CMK (cell line): Measurements from ENCODE around the gene COL25A1.
"Not testable (repeated sequence)": the region's sequence is repeated elsewhere in the genome, so short reads cannot be mapped to it uniquely, and the experiment has no call there.

Source experiments
- DNase-seq: peaks from one replicate; pipeline ENCODE4 v3.0.0-alpha.2; 2010; ENCODE audit warnings: low read depth

Gene COL25A1

GRCh38 chr4:108950158-108950915 lies 352.1 kb downstream of the COL25A1 start:
- DNase-seq = no peak

- DNase-seq = no peak
Measured at GRCh38 chr4:108947526-108947925, 354.9 kb downstream of the COL25A1 start.

DNA sequence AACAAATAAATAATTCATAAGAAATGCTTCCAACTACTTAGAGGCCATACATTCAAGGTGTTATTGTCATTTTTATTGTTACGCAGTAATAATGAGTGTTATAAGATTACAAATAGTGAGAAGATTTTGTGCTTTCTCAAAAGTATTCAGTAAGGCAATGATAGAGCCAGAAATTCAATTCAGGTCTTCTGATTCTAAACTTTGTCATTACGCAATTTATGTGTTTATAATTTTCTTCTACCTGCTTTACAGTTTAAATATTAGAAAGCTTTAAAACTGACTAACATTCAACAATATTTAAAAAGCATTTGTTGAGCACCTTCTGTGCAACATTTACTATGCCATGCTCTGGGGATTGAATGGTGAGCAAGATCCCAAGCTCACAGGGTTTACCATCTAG lies 356.2 kb downstream of the COL25A1 start:
- DNase-seq = no peak

- DNase-seq = peak; percentile 8
Measured at GRCh38 chr4:108943976-108944591, 358.4 kb downstream of the COL25A1 start.

DNA sequence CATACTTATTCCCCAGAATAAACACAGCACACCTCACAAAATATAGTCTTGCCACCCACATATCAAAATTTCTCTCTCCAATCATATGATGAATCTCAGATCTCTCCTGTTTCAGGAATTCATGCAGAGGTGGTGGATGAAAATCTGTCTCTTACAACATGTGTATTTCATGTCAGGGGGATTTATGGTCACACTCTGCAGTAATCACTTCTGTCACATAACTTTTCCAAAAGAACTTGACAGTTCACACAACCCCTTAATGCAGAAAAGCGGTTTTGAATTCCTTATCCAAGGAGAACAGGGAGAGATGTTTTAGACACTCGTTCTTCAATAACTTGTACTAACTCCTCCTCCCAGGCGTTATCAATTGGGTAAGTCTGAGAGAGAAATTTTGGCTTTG lies 359.1 kb downstream of the COL25A1 start:
- DNase-seq = no peak

DNA sequence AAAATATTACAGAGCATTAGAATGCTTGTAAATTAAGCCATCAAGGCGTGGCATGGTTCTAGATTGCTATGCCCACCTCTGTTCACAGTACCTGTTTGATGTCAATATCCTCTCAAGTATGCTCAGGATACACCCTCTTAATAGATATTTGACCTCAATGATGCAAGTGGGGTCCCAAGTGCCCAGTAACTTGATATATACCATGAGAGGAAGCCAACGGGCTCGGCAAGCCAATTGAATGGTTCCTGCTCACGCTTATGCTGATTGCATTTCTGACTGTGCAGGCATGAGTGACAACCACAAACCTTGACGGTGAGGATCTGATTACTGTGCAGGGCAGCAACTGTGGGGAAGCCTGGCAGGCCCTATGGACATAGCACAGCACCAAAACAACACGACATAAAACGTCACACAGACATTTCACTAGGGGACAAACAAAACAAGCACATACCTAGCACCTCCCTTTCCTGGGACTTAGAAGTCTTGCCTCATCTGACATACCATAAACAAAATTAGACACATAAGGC lies 360.5 kb downstream of the COL25A1 start:
- DNase-seq = no peak

- no peak for DNase-seq
Measured at GRCh38 chr4:108940634-108941033, 361.8 kb downstream of the COL25A1 start.

- DNase-seq = no peak
Measured at GRCh38 chr4:108940149-108940548, 362.3 kb downstream of the COL25A1 start.

- no peak for DNase-seq
Measured at GRCh38 chr4:108937066-108937465, 365.4 kb downstream of the COL25A1 start.

- not testable (repeated sequence) for DNase-seq
Measured at GRCh38 chr4:108933925-108934324, 368.5 kb downstream of the COL25A1 start.

GRCh38 chr4:108933046-108933445 lies 369.4 kb downstream of the COL25A1 start:
- no peak for DNase-seq

- DNase-seq = no peak
Measured at GRCh38 chr4:108931926-108932325, 370.5 kb downstream of the COL25A1 start.

- DNase-seq = no peak
Measured at GRCh38 chr4:108930186-108930585, 372.3 kb downstream of the COL25A1 start.

DNA sequence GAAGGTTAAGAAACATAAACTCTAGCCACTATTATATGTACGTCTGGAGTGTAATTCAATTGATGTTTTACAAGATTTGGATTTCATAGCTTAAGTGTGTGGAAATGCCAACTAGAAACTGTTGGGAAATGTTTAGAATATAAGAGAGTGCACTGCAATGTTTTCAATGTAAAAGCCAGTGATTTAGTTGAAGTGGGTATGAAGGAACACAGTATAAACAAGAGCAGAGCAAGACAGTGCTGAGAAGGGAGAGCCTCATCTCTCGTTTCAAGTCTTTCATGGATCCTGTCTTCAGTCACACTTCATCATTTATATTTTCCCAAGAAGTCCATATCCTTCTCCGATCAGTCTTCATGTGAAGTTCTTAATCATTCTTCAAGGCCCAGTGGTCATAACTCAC lies 375.7 kb downstream of the COL25A1 start:
- no peak for DNase-seq

DNA sequence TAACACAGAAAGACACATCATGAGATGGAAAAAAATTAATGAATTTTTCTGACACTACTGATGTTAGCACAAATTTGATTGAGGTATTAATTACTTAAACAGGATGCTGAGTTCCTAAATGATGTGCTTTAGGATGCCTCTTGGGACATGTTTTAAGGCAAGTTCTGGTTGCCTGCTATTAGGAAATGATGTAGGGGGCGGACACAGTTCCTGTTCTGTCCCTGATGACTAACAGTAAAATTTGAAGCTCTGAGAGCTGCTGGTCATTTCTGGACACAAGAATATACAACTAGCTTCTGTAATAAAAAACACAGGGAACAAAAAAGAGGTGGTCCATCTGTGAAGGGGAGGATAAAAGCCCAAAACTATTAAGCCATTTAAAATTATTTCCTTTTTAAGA lies 376.4 kb downstream of the COL25A1 start:
- no peak for DNase-seq

DNA sequence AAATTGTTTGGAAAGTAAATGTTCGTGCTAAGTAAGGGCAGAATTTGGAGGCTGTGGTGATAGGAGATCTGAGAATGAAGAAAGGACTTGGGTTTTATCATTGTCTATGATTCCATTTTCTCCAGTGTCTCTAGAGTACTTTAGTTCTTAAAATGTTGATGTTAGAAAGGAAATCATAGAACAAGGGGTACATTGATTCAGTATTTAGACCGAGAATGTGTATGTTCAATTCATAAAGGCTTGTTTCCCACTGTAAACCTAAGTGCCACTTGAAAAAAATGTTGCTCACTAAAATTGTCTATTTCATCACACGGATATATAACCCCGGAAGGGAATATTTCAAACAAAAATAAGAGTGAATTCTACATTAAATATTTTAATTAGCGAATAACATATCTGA lies 380.3 kb downstream of the COL25A1 start:
- DNase-seq = no peak

- no peak for DNase-seq
Measured at GRCh38 chr4:108920395-108921087, 381.9 kb downstream of the COL25A1 start.

DNA sequence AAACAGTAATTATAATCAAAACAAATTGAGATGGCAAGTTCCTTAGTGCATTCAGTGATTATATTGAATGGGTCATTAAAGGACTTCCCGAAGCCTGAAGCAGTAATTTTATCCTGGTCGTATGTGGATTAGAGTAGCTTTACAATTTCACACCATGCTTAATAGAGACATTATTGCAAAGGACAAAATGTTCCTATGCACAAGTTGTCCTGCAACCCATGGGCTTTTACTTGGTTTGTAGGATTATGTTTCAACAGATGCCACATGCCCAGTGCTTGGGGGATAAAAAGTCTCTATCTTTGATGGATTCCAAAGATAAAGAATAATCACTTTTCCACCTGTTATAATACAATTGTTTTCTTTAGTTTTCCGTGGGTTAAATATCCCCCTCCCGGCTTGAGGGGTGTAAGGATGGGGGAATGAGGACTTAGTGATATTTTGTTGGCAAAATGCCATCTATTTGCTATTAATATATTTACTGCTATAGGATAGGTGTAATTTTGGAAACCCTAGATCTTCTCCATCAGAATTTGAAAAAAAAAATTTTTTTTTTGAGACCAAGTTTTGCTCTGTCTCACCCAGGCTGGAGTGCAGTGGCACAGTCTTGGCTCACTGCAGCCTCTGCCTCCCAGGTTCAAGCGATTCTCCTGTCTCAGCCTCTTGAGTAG lies 383.1 kb downstream of the COL25A1 start:
- no peak for DNase-seq

DNA sequence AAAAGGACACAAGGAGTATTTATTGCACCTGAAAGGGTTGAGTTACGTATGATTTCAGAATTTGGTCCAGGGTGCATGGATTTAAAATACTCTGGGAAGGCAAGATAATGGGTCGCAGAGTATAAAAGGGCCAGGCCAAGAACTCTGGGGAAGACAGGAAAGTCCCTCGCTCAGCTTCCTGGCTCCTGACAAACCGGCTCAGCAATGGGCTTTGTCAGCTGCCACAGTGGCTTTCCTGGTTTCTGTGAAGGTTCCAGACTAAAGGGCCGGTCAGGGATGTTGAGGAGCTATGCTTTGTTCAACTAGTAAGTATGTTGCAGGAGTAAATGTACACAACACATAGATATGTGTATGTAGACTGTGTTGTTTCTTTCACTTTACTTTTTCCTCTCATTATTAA lies 385.2 kb downstream of the COL25A1 start:
- no peak for DNase-seq

DNA sequence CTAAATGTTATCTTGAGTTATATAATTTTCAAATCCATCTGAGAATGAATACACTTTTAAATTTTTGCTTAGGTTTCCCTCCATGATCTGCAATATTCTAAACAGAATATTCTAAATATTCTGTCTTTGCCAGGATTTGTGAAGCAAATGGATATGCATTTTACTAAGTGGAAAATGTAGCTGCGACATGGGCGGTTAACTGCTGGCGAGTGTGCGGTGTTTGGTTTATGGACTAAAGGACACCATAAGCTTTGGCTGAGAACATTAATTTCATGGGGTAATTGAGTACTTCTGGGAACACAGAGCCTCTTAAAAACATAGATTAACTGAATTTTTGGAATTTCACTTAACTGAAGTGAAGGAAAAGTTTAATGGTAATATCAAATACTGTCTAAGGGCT lies 385.8 kb downstream of the COL25A1 start:
- no peak for DNase-seq

DNA sequence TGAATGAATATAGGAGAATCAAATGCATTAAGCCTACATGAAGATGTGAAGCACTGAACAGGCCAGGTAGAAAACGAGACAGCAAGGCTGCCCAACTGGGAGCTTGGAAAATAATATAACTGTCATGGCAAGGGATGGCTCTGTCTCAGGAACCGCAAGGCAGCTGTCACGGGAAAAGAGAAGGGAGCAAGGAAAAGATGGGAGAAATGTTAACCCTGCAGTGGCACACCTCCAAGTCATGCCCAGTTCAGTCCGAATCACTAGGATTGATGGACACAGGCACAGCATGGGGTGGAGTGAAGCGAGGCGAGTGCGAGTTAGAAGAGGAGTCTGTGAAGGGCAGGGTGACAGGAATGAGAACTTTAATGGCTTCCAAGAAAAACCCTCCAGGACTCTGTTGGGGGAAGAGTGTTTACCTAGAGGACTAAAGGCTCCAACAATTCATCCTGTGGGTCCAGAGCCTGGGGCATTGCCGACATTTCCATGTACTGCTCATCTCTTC lies 395.5 kb downstream of the COL25A1 start:
- DNase-seq = no peak

- DNase-seq = no peak
Measured at GRCh38 chr4:108906006-108906405, 396.5 kb downstream of the COL25A1 start.
